GM18505 (cell line): Measurements from ENCODE around the gene CENPC.
"Not testable (repeated sequence)": the region's sequence is repeated elsewhere in the genome, so short reads cannot be mapped to it uniquely, and the experiment has no call there.

Experiments used
- ATAC-seq: cut with Tn5 transposase; IDR thresholded peaks from one replicate; pipeline ENCODE4 v1.9.1; 2021; ENCODE audit not compliant: unreplicated experiment
- POLR2A ChIP-seq: IDR thresholded peaks from 4 replicates; pipeline ENCODE4 v1.6.1; 2011; ENCODE audit warnings: borderline replicate concordance; ENCODE audit not compliant: insufficient read depth, insufficient read length; ENCODE audit errors: extremely low read depth

CENPC gene

GRCh38 chr4:67542076-67542475 lies 3.2 kb downstream of the CENPC start:
- TF ChIP-seq POLR2A = no peak
- ATAC-seq = no peak

GRCh38 chr4:67539830-67540229 lies 5.5 kb downstream of the CENPC start:
- ATAC-seq = no peak
- no peak for TF ChIP-seq POLR2A

GRCh38 chr4:67535280-67535840 lies 9.9 kb downstream of the CENPC start:
- ATAC-seq = no peak
- TF ChIP-seq POLR2A = no peak

- TF ChIP-seq POLR2A = no peak
- no peak for ATAC-seq
Observed at GRCh38 chr4:67533112-67533511, 12.2 kb downstream of the CENPC start.

GRCh38 chr4:67532397-67532796 lies 12.9 kb downstream of the CENPC start:
- ATAC-seq = not testable (repeated sequence)

DNA sequence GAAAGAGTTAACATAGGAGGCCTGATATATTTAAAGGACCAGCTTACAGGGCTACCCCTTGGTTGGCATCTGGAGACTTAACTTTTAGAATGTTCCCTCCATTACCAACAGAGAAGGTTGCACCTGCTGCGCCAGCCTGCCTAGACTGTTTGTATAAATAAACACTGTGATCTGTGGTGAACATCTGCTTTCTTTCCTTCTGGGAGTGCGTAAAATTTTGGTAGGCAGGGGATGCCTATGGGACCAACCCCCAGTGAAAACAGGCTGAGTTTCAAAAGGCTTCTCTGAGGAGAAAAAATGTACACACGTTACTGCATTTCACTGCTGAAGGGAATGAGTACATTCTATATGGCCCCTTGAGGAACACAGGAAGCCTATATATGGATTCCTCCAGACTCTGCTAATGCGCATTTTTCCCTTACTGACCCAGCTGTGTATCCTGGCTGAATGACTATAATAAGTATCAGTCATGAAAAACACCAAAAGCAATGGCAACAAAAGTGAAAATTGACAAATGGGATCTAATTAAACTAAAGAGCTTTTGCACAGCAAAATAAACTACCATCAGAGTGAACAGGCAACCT lies 13.8 kb downstream of the CENPC start:
- no peak for ATAC-seq
- TF ChIP-seq POLR2A = no peak

- not testable (repeated sequence) for ATAC-seq
Observed at GRCh38 chr4:67524140-67524539, 21.2 kb downstream of the CENPC start.

GRCh38 chr4:67522851-67523671 lies 22.2 kb downstream of the CENPC start:
- no peak for TF ChIP-seq POLR2A
- no peak for ATAC-seq

- no peak for ATAC-seq
- no peak for TF ChIP-seq POLR2A
Observed at GRCh38 chr4:67522230-67522629, 23.1 kb downstream of the CENPC start.

GRCh38 chr4:67521506-67521905 lies 23.8 kb downstream of the CENPC start:
- no peak for TF ChIP-seq POLR2A
- no peak for ATAC-seq

DNA sequence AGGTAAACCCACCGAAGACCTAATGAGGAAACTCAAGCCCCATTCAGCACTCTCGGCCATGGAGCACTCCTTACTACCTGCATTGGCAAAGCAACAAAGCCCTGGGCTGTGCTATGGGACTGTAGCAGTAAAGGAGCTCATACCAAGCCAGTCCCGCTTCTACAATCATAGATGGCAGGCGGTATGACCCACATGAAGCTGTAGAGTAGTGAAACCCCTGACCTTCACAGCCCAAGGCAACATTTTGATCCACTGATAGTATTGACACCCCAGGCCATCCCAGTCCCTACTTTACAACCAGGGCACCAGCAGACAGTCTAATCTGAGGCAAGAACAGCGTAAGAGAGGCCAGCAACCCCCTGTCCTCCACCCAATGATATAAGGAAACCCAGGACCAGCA lies 25.2 kb downstream of the CENPC start:
- no peak for TF ChIP-seq POLR2A
- no peak for ATAC-seq

GRCh38 chr4:67512501-67512900 lies 32.8 kb downstream of the CENPC start:
- TF ChIP-seq POLR2A = no peak
- no peak for ATAC-seq

DNA sequence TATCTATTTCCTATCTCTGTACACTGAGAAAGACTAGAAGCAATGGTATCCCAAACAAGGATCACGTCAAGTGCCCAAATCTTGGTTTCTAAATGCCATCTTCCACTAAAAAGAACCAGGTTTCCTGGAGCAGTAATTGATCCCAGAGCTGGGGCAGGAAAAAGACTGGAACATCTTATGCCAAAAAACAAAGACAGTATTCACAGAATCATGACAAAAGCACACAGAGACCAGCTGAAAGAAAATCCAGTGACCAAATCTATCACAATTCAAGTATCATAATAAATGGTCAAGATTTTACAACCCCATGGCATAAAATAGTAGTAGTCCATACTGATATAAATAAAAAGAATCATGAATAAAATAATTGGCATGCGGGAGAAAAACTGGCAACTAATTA lies 44.9 kb downstream of the CENPC start:
- no peak for TF ChIP-seq POLR2A
- ATAC-seq = no peak

- TF ChIP-seq POLR2A = no peak
- ATAC-seq = no peak
Observed at GRCh38 chr4:67499799-67500198, 45.5 kb downstream of the CENPC start.
